ENCODE data around the gene TREM1.

TREM1 gene

GRCh38 chr6:41286544-41287346, at the start of gene TREM1:
Gene TREM1, minus strand, starts transcription at chr6:41286682. Its CDS starts 27 bp downstream, at chr6:41286655.
- DNase-seq (ENCODE audit: low read depth in 2 of 2): no peak

DNA sequence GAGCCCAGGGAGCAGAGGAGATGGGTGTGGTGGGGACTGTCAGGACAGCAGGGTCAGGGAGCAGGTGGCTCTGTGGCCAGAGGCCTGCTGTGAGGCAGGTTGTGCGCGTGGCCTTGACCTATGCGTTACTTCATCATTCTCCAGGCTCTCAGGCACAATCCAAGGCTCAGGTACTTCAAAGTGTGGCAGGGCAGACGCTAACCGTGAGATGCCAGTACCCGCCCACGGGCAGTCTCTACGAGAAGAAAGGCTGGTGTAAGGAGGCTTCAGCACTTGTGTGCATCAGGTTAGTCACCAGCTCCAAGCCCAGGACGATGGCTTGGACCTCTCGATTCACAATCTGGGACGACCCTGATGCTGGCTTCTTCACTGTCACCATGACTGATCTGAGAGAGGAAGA, 49.5 kb upstream of the TREM1 start:
- no peak for DNase-seq (ENCODE audit: low read depth in 2 of 2)

- no peak for DNase-seq (ENCODE audit: low read depth in 2 of 2)
These were observed 48.8 kb upstream of the TREM1 start, which contains the start of gene NCR2 for GRCh38 chr6:41335296-41335695. Gene NCR2, plus strand, starts transcription at chr6:41335608. Its CDS starts 269 bp downstream, at chr6:41335877.

- no peak for DNase-seq (ENCODE audit: low read depth in 2 of 2)
These were observed 48.1 kb upstream of the TREM1 start for GRCh38 chr6:41334482-41335040.

DNA sequence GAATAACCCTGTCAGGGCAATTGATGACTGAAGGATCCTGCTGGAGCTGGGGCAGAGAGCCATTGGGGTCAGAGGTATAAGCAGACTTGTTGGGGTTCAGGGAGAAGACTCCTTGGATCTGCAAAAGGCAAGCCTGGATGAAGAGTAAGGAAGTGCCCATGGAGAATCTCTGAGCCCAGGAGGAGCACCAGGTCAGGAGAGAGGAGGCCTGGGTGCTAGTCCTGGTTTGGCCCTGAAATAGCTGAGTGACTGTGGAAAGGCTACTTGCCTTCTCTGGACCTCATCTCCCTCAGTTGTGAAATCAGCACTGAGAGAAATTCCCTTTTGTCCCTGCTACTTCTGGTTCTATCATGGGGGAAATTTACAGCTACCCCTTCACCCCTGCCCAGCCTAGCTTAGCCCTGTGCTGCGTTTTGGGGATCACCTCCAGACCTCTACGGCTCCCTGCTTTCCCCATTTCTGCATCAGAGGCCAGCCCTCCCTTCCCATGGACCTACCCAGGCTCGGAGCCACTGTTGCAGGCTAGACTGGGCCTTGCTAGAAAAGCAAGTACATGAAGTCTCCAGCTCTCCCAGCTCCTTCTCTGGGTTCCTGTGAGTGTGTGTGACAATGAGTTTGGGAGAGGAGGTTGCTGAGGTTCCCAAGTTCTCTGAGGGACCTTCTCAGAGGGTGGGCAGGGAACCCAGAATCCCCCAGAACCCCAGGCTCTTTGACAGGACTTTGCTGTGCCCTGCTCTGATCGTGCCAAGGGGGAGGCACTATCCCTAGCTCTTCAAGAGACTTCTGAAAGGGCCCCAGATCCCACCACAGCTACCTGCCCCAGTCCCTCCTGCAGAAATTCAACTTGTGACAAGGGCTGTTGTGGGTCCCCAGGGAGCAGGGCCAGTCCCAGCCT, 46.6 kb upstream of the TREM1 start:
- DNase-seq (ENCODE audit: low read depth in 2 of 2): no peak

DNA sequence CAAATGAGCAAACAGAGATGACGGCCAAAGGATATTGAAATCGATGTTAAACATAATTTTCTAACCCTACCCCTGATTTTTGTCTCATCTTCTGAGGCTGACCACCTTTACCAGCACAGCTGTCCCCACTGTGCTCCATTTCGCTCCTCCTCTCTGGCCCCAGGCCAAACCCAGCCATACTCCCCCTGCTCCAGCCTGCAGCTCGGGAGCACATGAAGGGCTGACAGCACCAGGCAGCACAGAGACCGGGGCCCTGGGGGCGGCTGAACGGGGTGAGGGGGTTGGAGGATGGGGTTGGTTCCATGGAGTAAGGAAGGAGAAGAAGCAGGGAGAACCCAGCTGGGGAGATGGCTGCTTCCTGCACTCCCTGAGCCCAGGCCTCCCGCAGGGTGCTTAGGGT, 45.8 kb upstream of the TREM1 start:
- DNase-seq (ENCODE audit: low read depth in 2 of 2): no peak

DNA sequence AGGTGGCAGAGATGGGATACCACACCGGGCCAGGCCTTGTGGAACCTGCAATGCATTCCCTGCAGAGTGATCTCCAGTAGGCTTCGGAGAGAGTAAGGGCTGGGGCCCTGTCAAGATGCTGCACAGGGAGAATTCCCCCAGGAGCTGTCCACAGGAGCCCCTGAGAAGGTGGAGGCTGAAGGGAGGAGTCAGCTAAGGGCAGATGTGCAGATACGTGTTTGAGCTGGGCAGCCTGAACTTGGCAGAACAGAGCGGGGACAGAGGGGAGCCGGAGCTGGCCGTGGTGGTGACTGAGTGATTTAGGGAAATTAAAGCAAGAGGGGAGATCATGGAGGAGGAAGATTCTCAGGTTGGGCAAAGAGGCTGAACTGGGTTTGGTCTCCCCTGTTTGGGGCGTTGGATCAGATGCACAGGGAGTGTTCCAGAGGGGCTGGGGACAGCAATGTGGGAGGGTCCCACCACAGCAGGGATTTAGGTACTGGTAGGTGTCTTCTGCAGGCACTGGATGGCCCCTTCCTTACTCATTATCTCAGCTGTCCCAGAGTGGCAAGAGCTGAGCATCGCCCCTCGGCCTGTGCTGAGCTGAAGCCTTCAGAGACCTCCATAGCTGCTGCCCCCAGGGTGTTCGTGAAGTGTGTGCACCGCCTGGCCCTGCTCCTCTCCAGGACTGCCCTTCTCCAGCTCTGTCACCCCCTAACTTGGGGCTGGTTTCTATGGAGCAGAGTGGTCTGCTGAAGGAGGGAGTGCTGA, 45.1 kb upstream of the TREM1 start:
- DNase-seq (ENCODE audit: low read depth in 2 of 2): no peak

- DNase-seq (ENCODE audit: low read depth in 2 of 2): no peak
These were observed 40.7 kb upstream of the TREM1 start for GRCh38 chr6:41327177-41327576.

- DNase-seq (ENCODE audit: low read depth in 2 of 2): no peak
These were observed 39.6 kb upstream of the TREM1 start for GRCh38 chr6:41326092-41326491.

- no peak for DNase-seq (ENCODE audit: low read depth in 2 of 2)
These were observed 39.1 kb upstream of the TREM1 start for GRCh38 chr6:41325446-41326066.

DNA sequence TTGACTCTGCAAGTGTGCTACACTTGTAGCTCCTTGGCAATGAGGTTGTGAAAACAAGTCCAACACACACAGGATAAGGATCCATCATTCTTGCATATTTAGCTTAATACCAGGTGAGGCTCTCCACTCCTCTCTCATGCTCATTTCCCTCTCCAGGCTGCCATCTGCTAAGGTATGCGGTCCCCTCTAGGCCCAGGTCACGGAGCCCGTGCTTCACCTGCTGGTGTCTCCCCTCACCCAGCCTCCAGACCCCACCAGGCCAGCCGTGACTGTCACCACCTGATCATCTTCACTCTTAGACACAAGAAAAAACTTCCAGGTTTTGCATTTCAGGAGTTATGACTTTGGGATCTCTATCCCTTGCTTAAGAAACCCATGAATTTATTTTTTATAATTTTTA, 34.7 kb upstream of the TREM1 start:
- no peak for DNase-seq (ENCODE audit: low read depth in 2 of 2)

- peak; percentile 66 to 70 for DNase-seq (ENCODE audit: low read depth in 2 of 2)
These were observed 32.4 kb upstream of the TREM1 start for GRCh38 chr6:41318654-41319565.

DNA sequence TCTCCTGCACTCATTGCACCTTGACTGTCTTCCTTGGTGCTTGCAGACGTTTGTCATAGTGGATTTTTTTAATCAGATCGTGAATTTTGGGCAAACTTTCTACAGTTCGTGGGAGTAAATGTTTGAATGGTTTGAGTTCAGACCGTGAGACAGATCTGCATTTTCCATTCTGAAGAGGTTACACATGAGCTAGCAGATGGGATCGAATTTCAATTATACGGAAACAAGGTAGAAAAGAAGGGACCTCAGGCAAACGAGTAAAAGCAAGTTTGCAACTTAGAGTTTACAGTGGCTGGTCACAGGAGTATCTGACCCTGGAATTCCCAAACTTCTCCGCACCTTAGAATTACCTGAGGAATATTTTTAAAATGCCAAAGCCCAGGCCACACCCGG, 31.8 kb upstream of the TREM1 start:
- no peak for DNase-seq (ENCODE audit: low read depth in 2 of 2)

DNA sequence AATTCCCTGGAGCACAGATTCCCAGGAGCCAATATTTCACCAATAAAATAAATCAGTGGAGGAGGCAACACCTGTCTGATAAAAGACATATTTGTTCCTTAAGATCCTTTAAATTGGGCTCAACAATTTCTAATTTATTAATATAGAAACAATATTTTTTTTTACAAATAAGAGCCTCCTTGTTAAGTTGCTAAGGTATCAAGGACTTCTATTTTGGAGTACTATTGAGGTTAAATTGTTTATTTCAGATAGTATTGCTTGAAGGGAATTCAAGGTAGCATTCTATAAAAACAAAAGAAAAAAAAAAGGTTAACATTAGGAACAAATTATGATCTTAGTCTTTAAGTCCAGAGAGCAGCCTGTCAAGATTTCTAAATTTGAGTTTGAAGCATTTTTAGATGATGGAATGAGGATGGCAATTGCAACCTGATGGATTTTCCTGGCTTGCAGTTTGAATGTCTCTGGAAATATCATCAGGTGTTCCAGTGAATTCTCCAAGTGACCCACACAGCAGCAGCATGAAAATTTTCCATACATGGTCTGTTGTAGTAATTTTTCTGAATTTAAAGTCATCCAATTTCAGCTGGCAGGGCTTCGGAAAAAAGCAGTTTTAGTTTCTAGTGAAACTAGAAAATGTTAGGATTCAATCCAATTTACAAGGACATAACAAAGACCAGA, 29.6 kb upstream of the TREM1 start:
- no peak for DNase-seq (ENCODE audit: low read depth in 2 of 2)

- no peak for DNase-seq (ENCODE audit: low read depth in 2 of 2)
These were observed 28.7 kb upstream of the TREM1 start for GRCh38 chr6:41315203-41315602.

- peak in 1 of 2 experiments; percentile 27 for DNase-seq (ENCODE audit: low read depth in 2 of 2)
These were observed 19.8 kb upstream of the TREM1 start for GRCh38 chr6:41306187-41306854.

DNA sequence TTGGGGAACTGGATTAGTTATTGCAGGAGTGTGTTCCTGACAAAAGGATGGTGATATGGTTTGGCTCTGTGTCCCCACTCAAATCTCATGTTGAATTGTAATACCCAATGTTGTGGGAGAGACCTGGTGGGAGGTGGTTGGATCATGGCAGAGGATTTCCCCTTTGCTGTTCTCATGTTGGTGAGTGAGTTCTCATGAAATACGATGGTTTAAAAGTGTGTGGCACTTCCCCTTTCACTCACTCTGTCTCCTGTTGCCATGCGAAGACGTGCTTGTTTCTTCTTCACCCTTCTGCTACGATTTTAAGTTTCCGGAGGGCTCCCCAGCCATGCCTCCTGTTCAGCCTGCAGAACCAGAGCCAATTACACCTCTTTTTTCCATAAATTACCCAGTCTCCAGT, 16.2 kb upstream of the TREM1 start:
- no peak for DNase-seq (ENCODE audit: low read depth in 2 of 2)

- no peak for DNase-seq (ENCODE audit: low read depth in 2 of 2)
These were observed 12.5 kb upstream of the TREM1 start for GRCh38 chr6:41298785-41299502.
